Stimulated activated naive CD4-positive, alpha-beta T cell treated with Interleukin-2 at 50 U/mL for 16 hours (primary cell): ENCODE results near the gene ZBTB7A.
"Not testable (repeated sequence)": the region's sequence is repeated elsewhere in the genome, so short reads cannot be mapped to it uniquely, and the experiment has no call there.

Experiments
- DNase-seq: peaks from one replicate; lab custom pipeline; 2025; lab: John Stamatoyannopoulos, UW

Gene ZBTB7A

DNA sequence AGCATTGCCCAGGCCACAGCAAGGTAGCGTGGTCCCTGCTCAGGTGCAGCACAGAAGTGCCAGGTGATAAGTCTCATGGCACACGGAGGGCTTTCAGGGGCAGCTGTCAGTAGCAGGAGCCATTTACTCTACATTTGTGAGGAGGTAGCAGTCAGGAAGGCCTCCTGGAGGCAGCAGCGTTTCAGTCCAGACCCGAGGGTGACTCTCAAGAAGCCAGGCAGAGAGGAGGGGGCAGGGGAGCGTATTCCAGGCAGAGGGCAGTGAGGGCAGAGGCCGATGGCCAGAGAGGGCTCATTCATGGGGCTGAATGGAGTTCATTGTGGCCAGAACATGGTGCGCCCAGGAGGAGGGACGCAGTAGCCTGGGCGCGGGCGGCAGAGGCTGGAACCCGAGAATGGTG is 50.2 kb downstream of the ZBTB7A start:
- no peak for DNase-seq

DNA sequence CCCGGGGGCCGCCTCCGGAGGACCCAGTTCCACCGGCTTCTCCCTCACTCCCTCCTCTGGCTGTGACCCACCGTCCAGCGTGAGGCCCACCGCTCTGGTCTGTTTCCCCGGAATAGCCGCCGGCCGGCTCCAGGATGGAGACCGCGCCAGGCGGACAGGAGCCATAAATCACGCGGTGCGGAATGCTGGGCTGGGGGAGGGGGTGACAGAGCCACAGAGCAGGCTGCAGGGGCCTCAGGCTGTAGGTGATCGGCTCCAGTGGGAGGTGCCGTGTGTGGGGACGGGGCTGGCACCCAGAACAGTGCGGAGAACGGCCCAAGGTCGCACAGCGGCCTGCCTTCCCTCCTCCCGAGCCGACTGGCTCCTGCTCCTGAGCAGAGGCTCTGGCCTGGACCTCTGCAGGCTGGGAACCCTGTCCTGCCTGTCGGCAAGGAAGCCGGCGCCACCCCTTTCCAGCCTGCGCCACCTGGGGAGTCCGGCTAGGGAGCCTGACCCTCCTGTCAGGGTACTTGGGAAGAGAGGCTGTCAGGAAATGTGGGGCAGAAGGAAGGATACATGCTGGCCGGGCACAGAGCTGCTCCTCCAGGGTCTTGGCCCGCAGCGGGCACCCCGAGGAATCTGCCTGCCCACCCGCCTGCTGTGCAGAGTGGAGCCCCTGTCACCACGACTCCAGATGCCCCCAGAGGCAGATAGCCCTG is 50.8 kb downstream of the ZBTB7A start:
- no peak for DNase-seq

DNA sequence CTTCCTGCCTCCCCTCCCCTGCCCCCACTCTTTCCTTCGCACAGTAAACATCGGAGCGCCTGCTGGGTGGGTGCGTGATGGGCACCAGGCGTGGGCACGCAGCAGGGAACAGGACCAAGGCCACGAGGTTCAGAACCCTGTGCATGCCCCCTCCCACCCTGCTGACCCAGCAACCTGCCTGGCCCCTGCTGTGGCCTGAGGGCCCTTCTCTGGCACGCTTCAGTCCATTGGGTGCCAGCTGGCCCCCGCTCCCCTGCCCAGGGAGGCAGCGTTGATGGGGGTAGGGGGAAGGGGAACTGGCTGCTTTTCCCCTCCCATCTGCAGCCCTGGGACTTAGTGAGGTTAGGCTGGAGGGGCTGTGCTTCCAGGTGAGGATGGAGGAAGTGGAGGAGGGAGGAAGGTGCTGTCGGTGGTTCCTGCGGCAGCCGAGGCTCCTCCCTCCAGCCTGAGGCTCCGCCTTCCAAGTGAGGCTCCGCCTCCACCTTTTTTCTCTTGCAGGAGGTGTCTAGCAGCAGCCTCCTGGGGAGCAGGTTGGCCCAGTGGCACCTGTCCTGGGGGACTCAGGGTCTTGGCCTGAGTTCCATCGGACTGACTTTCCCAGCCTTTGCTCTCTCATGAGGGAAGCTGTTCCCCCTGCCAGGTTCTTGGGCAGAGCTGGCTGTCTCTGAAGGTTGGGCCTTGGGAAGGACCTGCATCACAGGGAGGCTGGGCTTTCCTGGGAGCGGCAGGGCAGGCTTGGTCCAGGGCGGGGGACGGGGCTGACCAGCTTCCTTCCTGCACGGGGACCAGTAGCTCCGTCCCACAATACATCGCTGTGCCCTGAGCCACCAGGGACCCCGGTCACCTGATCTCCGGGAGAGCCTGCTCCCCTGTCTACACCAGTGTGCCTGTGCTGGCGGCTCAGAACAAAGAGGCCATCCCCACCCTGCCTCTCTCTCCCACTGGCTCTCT is 51.9 kb downstream of the ZBTB7A start:
- no peak for DNase-seq

DNA sequence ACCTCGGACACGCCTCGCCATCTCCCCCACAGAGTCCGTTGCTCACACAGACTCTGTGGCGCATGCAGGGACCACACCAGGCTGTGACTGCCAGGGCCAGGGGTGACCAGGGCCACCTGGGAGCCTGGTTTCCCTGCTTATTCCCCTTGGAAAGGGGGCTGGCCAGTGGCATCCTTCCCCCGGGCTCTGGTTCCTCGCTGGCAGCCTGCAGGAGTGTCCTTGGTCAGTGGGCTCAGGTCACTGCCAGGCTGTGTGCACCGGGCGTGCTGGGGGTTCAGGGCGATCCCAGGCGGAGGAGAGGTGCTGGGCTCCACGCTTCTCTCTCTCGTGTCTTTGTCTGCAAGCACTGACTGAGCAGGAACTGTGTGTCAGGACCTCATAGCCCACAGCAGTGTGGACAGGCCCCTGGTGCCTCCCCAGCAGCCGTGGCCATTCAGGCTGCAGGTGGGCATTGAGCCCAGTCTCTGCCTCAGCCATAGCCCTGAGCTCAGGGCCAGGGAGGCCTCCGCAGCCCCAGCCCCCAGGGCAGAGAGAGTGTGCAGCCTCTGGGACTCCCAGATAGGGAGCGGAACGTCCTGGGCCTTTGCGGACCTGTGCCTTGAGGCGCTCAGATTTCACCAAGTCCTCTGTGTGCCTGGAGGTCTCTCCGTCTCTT is 52.7 kb downstream of the ZBTB7A start:
- no peak for DNase-seq

DNA sequence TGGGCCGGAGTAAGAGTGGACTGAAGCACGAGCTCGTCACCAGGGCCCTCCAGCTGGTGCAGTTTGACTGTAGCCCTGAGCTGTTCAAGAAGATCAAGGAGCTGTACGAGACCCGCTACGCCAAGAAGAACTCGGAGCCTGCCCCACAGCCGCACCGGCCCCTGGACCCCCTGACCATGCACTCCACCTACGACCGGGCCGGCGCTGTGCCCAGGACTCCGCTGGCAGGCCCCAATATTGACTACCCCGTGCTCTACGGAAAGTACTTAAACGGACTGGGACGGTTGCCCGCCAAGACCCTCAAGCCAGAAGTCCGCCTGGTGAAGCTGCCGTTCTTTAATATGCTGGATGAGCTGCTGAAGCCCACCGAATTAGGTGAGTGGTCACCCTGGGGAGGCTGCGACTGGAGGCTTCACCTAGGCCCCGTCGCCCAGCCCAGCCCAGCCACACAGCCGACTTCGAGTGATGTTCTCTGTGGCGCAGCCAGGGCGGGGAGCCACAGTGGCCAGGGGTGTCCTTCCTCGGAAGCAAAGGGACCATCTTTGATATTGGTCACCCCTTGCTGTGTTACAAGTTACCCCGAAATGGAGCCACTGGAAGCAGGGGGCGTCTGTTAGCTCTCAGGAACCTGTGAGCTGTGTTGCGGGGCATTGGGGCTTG is 53.6 kb downstream of the ZBTB7A start:
- no peak for DNase-seq

DNA sequence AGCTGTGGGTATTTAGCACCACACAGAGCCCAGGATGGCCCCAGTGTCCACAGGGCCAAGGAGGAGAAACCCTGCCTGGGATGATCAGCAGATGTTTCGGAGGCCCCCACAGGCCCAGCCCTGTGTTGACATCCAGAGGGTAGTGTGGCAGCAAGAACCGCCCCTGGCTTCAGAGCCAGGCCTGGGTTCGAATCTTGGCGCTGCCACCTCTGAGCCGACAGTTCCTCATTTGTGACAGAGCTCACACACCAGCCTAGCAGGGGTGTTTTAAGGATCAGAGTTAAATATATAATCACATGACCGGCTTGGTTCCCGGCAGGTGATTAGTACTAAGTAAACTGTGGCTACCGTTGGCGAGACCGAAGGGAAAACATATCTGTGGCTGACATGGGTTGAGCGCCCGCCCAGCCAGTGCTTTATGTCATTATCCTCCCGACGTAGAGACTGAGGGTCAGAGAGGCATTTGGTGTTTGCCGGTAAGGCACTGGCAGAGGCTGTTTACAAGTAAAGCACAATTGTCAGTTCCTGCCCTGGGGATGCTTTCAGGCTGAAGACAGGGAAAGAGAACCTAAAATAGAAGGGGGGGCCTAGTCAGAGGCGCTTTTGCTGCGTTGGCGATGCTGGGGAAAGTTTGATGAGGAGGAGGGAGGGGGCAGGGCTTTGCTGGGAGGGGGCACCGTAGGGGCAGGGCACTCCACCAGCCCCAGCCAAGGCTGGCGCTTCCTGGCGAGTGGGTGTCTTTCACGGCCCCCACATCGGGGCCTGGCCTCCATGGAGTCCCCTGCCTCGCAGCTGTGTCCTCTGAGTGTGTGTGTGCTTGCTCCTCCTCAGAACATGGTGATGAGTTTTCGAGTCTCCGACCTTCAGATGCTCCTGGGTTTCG is 54.4 kb downstream of the ZBTB7A start:
- no peak for DNase-seq

DNA sequence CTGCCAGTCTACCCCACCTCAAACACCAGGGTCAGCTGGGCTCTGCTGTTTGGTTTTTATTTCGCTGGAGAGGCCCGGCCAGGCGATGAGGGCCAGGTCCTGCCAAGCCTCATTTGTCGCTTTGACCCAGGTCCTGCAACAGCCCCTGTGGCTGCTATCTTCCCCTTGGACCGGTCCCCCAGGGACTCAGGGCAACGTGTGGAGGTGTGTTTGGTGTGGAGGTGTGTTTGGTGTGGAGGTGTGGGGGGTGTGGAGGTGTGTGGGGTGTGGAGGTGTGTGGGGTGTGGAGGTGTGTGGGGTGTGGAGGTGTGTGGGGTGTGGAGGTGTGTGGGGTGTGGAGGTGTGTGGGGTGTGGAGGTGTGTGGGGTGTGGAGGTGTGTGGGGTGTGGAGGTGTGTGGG is 55.3 kb downstream of the ZBTB7A start:
- not testable (repeated sequence) for DNase-seq

DNA sequence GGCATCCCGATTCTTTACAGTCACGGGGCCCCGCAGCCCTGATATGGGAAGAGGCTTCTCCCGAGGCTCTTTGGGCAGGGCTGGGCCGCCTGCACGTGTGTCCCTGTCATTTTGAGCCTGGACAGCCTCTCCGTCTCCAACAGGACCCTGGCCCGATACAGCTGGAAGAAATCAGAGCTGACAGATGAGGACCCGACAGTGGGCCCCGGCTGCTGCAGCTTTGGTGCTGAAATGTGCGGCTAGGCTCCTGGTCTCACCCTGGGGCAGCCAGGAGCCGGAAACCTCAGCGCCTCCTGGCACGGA is 55.9 kb downstream of the ZBTB7A start:
- no peak for DNase-seq

DNA sequence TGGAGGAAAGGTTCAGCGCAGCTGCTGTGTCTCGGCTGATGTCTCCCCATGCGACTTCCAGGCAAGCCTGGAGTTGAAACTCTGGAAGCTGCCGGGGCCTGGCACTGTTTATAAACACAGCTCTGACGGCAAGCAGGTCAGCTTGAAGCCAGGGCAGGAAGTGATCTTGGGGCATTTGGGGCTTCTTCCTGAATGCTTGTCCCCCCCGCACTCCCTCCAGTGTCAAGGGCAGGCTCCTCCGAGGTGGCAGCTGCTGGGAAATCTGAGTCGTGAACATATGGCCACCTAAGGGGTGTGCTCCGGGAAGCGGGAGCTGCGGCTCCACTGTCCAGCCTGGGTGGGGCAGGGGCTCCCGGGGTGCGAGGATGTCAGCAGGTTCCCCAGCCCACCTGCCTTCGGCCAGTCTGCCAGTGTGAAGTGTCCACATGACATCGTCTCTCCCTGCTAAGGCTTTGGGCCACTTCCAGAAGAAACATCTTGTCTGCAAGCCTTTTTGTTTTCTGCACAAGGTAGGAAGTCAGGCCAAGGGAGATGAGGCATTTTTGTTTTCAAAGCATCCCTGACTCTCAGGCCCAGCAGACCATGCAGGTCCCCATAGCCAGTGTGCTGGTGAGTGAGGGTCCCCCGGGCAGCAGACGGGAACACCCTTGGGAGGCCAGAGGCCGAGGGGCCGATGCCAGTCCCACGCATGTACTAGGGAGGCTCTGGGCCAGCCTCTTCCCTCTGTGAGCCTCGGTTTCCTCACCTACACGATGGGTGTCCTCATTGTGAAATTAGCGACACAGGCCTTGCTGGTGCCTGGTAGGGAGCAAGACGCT is 56.5 kb downstream of the ZBTB7A start:
- no peak for DNase-seq

DNA sequence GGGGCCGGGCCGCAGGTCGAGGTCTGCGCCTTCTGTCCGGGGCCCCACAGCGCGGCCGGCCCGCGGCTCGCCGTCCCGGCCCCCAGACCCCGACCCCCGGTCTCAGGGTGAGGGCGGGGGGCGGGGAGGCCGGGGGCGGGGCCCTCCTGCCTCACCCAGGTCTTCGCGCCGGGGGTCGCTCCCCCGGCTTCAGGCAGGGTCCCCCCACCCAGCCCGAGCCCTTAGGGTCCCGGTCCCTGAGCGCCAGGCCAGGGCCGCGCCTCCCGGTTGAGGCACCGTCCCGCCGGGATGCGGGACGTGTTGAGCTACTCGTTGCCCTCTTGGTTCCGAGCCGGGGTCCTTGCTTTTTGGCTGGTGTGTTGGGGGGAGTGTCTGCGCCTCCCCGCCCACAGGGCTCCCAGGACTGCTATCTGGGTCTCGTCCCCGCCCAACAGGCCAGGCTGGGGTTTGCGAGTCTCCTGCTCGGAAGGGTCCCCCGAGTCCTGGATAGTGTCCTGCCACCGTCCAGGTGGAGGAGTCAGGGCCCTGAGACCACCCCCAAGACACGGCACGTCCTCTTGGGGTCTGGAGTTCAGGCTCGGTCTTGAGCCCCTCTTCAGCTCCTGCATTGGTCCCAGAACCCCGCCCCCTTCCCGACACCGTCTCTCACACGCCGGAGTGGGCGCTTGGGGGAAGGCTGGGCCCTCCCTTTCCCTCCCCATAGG is 58.7 kb downstream of the ZBTB7A start:
- DNase-seq, result no peak

DNA sequence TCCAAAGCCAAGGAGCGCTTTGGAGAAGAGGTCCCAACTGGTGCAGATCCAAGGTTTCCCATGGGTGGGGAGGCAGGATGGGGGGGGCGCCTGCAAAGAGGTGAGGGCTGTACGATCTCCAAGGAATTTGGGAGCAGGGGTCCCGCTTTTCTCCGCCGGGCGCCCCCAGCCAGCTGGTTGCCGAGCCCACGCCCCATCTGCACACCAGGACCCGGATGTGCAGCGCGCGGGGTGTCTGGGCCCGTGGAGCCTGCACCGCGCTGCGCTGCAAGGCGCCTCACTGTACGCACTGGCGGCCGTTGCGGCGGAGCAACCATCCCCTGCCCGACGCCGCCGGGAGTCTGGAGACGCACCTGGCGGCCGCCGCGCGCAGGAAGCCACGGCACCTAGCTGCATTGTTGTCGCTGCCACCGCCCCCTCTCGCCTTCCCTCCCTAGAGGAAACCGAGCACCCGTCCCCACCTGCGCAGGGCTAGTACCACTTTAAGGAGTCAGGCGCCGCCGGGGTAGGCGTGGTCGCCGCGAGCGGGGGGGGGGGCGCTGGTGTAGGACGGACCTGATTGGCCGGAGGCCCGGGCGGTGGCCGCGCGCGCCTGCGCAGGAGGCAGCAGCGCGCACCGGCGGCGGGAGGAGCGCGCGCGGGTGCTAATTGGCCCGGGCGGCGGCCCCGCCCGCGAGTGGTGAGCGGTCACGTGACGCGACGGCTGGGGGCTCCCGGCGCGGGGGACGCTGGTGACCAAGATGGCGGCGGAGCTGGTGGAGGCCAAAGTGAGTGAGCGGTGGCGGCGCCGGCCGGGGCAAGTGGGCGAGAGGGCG is 59.5 kb downstream of the ZBTB7A start, which contains the start of gene PIAS4:
PIAS4 (plus strand) TSS at position 716 of the 815 bp plus-strand sequence; CDS start at position 741, 25 bp downstream.
- peak; percentile 96 for DNase-seq

DNA sequence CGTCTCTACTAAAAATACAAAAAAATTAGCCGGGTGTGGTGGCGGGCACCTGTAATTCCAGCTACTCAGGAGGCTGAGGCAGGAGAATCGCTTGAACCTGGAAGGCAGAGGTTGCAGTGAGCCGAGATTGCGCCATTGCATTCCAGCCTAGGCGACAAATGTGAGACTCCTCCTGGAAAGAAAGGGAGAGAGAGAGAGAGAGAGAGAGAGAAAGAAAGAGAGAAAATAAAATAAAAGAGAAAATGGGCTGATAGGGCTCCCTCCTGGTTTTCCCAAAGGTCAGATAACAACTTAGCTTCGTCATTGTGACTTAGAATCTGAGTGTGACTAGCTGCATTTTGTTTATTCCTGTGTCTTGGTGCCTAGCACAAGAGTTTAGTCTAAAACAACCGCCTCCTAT is 61.3 kb downstream of the ZBTB7A start:
- not testable (repeated sequence) for DNase-seq

DNA sequence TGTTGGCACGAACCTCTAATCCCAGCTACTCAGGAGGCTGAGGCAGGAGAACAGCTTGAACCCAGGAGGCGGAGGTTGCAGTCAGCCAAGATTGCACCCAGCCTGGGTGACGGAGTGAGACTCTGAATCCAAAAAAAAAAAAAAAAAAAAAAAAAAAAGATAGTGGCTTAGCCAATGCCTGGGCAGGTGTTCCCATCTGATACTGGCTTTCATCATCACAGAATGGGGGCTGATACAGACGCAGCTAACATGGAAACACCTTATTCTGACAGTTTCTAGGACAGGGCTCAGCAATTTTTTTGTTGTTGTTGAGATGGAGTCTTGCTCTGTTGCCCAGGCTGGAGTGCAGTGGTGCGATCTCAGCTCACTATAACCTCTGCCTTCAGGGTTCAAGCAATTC is 65.9 kb downstream of the ZBTB7A start:
- DNase-seq, result not testable (repeated sequence)

DNA sequence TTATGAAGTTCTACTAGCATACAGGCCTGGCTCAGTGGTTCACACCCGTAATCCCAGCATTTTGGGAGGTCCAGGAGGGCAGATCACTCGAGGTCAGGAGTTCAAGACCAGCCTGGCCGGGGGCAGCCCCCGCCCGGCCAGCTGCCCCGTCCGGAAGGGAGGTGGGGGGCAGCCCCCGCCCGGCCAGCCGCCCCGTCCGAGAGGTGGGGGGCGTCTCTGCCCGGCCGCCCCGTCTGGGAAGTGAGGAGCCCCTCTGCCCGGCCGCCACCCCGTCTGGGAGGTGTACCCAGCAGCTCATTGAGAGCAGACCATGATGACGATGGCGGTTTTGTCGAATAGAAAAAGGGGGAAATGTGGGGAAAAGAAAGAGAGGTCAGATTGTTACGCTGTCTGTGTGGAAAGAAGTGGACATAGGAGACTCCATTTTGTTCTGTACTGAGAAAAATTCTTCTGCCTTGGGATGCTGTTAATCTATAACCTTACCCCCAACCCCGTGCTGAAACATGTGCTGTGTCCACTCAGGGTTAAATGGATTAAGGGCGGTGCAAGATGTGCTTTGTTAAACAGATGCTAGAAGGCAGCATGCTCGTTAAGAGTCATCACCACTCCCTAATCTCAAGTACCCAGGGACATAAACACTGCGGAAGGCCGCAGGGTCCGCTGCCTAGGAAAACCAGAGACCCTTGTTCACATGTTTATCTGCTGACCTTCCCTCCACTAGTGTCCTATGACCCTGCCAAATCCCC is 67.9 kb downstream of the ZBTB7A start:
- not testable (repeated sequence) for DNase-seq

DNA sequence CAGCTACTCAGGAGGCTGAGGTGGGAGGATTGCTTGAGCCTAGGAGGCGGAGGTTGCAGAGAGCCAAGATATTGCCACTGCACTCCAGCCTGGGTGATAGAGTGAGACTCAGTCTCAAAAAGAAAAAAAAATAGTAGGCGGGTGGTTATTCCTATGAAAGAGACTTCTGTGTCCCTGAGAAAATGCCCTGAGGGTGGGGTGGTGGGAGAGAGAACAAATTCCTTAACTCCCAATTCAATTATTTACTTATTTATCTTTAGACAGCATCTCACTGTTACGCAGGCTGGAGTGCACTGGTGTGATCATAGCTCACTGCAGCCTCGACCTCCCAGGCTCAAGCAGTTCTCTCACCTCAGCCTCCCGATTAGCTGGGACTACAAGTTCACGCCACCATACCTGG is 71.1 kb downstream of the ZBTB7A start:
- no peak for DNase-seq
